HG02642 (cell line): Measurements from ENCODE around the gene ETHE1.

Experiments
- ATAC-seq: cut with Tn5 transposase; IDR thresholded peaks from one replicate; pipeline ENCODE4 v1.9.1; 2021; ENCODE audit warnings: mild to moderate bottlenecking; ENCODE audit not compliant: unreplicated experiment, poor library complexity

ETHE1 gene, protein sequence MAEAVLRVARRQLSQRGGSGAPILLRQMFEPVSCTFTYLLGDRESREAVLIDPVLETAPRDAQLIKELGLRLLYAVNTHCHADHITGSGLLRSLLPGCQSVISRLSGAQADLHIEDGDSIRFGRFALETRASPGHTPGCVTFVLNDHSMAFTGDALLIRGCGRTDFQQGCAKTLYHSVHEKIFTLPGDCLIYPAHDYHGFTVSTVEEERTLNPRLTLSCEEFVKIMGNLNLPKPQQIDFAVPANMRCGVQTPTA

DNA sequence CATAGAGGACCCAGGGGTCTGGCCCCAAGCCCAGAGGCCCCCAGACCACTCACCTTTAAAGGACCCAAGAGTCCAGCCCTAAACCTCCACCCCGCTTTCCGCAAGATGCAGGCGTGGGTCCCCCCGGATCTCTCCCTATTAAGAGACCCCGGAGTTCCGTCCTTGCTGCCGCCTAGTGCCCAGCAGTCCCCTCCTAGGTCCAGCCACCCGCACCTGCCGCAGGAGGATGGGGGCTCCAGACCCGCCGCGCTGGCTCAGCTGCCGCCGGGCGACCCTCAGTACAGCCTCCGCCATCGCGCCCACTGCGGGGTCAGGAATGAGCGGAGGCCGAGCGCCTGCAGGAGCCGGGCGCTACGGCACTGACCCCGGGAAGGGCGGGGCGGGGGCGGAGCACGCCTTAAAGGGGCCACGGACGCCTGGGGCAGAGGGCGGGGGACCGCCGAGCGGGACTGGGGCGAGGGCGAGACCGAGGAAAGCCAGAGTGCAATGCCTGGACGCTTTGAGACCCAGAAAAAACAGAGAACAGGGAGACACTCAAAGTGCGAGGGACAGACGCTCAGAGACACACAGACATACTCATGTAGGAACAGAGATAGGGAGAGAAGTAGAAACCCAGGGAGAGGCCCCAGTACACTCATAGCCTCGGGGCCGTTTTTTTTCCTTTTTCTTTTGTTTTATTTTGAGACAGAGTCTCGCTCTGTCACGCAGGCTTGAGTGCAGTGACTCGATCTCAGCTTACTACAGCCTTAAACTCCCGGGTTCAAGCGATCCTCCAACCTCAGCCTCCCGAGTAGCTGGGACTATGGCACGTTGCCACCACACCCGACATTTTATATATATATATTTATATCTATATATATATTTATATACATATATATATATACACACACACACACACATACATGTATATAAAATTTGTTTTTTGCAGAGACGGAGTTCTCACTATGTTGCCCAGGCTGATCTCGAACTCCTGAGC is at the start of gene ETHE1:
Gene ETHE1 (minus strand): TSS at position 318 of the 976 bp plus-strand sequence. CDS start 24 bp downstream, at position 294.
- ATAC-seq = peak; percentile 81

DNA sequence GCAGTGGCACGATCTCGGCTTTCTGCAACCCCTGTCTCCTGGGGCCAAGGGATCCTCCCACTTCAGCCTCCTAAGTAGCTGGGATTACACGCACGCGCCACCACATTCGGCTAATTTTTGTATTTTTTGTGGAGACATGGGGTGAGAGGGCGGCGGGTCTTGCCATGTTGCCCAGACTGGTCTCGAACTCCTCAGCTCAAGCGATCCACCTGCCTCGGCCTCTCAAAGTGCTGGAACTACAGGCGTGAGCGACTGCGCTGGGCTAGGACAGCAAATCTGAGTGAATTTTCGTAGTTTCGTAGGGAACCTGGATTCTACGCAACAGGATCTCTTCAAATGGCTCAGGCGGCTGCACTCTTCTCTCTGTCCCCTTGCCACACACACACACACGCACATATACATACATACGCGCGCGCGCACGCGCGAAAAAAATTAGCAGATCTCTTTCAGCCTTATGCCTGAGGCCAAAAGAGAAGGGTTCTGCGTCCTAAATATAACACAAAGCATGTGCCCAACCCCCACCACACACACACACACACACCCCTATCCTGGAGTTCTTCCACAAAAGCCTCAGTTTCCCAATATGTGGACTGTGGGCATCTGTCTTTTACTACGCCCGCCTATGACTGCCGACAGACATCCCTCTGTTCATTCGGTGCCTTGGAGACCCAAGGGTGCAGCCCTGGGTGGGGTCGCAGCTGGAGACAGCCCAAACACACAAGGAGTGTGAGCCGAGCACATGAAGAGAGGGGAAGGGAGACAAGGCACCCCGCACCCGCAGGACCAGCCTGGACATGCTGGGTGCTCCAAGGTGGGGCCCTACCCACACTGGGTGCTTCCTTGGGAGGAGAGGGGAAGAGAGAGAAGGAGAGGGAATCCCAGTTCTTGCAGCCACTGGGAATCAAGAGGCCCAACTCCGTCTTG is 49.2 kb upstream of the ETHE1 start:
- no peak for ATAC-seq

DNA sequence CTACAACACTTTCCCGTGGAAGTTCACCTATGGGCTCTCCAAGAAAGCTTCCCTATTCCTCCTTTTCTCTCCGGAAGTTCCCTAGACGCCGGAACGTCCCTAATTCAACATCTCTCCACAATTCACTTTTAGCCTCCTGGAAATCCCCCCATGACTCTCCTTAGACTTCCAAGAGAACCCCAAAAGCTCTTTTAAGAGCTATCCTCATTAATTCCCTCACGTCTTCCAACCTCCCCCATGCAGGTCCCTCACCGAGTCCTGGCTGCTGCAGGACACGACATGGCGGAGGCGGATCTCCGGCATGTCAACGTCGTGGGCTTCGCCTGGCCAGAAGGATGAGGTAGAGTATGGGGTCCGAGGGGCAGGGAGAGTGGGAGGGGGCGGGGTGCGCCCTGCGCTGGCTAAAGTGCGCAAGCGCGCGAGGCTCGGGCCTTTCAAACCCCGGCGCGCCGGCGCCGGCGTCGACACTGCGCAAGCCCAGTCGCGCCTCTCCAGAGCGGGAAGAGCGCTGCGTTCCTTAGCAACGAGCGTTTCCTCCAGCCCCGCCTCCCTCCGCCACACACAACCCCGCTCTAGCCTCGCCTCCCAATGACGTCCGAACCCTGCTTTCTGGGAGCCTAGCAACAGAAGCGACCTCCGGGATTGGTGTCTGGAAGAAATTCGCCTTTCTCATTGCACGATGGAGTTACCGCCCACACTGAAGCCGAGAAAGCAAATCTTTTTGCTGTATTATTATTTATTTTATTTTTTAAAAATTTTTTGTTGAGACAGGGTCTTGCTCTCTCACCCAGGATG is 48.4 kb upstream of the ETHE1 start, which contains the start of the genes PINLYP and XRCC1:
Gene PINLYP (plus strand): TSS at position 646 of the 795 bp plus-strand sequence. CDS start 1,391 bp downstream, outside the sequence.
Gene XRCC1 (minus strand): TSS at position 372 of the 795 bp plus-strand sequence. CDS start 69 bp downstream, at position 303.
- ATAC-seq = peak; percentile 97

DNA sequence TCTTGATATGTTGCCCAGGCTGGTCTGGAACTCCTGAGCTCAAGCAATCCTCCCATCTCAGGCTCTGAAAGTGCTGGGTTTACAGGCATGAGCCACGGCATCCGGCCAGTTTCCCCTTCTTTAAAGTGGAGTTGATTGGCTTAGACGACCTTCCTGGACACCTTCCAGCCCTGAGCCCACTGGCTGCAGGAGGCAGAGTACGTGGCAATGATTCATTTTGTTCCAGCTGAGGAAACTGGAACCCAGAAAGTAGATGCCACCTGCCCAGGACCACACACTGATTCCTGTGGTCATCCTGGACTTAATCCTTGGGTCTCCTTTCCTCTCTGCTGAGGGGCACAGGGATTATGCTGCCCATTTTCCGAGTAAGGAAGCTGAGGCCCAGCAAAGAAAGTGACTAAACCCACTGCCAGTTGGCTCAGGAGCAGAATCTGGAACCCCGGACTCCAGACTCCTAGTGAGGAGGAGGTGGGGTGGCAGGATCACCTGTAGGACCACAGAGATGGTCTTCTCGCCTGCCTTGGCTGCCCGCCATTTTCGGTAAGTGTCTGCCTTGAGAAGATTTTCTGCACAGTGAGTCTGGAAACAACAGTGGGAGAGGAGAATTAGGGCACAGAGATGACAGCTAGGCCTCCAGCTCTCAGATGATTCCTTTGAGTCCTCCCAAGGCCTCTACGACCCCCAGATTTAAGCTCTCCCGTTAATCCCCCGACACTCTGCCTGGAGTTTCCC is 47.6 kb upstream of the ETHE1 start:
- no peak for ATAC-seq

DNA sequence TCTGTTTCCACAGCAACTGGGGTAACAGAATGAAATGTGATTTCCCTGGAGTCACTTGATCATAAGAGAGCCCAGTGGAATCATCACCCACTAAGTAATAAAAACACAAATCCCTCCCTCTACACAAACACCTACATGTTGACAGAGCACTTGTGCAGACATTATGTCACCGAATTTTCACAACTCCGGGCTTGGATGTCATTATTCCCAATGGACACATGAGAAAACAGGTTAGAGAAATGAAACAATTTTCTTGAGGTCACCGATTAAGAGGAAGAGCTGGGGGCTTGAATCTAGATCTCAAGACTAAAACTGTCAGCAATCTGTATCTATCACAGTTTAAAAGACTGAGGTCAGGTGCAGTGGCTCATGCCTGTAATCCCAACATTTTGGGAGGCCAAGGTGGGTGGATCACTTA is 45.2 kb upstream of the ETHE1 start:
- ATAC-seq = no peak

DNA sequence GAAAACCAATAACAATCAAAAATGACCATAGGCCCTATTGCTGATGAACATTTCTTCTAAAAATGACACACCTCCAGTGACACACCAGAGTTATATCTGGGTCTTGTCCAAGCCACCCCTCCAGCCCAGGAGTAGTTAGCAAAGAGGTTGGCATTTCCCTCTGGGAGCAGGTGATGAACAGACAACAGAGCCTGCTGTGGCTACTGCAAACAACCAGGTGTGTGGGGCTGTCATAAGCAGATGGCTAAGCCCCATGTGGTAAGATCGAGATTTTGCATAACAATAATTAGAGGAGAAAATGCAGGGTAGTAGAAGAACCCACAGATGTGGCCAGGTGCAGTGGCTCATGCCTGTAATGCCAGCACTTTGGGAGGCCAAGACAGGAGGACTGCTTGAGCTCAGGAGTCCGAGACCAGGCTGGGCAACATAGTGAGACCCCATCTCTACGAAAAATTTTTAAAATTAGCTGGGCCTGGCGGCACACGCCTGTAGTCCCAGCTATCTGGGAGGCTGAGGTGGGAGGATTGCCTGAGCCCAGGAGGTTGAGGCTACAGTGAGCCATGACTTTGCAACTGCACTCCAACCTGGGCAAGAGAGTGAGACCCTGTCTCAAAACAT is 43.3 kb upstream of the ETHE1 start:
- ATAC-seq = no peak

DNA sequence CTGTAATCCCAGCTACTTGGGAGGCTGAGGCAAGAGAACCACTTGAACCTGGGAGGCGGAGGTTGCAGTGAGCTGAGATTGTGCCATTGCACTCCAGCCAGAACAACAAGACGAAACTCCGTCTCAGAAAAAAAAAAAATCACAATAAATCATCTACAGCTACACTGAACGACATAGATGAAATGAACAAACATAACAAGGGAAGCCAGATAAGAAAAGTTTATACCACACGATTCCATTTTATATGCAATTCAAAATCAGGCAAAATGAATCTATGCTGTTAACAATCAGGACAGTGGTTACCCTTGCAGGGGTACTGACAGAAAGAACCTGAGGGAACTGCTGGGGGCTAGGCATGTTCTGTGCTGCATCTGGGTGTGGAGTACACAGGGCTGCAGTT is 42.7 kb upstream of the ETHE1 start:
- ATAC-seq = no peak

DNA sequence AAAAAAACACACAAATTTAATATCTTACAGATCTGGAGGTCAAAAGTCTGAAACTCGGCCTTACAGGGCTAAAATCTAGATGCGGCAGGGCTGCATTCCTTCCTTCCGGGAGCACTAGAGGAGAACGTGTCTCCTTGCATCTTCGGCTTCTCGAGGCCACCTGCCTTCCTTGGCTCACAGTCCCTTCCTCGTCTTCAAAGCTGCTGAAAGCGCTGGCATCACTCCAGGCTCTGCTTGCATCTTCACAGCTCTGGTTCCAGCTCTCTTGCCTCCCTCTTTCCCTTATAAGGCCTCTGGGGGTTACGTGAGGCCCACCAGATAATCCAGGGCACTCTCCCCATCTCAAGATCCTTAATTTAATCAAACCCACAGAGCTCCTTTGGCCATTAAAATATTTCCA is 37.8 kb upstream of the ETHE1 start:
- ATAC-seq = no peak

DNA sequence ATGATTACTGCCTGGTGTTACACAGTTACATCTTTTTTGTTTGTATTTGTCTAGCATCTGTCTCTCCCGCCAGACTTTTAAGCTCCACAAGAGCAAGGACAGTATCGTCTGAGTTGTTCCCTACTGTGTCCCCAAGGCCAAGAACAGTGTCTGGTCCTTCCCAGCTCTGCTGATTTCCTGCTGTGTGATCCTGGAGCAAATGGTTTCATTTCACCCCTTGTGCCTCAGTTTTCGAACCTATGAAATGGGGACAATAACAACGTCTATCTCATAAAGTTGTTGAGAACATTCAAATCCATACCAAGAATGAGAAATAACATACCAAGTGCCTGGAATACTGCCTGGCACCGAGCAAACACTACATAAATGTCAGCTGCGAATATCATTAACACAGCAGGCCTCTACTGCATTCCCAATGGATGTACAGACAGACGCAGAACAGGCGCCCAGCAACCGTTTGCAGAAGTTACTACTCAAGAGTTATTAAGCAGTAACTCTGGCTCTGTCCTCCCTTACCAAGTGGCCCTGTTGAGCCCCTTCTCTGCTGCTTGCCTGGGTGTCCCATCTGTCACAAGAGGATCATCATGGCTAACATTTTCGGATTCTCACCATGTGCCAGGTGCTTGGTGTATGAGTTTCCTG is 36.9 kb upstream of the ETHE1 start:
- ATAC-seq = no peak

DNA sequence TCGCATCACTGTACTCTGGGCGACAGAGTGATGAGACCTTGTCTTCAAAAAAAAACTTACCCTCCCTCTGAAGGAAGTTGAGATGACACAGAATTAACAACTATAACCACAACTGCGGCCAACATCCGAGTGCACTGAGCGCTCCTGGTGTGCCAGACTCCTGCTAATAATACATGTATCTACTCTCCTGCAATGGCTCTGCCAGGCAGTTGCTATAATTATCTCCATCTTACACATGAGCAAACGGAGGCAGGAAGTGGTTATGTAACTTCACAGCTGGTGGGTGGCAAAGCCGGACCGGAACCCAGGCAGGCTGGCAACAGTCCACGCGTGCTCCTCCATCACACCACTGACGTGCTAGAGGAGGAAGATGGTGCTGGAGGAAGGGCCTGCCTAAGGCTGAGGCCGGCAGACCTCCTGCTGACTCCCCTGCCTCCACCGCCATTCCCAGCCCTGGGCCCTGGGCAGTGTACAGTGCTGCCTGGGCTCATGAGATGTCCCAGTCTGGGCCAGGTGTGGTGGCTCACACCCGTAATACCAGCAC is 35.8 kb upstream of the ETHE1 start:
- ATAC-seq = peak; percentile 76

DNA sequence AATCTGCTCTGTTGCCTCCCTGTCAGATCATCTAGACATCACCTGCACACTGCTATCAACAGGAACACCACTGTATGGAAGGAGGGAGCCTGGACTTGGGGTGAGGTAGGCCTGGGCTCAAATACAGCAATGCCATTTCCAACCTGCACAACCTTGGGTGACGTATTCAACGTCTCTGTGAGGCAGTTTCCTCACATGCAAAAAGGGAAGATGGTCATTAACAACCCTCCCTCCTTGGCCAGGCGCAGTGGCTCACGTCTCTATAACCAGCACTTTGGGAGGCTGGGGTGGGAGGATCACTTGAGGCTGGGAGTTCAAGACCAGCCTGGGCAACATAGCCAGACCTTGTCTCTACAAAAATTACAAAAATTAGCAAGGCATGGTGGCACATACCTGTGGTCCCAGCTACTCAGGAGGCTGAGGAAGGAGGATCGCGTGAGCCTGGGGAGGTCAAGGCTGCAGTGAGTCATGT is 35.3 kb upstream of the ETHE1 start:
- no peak for ATAC-seq

DNA sequence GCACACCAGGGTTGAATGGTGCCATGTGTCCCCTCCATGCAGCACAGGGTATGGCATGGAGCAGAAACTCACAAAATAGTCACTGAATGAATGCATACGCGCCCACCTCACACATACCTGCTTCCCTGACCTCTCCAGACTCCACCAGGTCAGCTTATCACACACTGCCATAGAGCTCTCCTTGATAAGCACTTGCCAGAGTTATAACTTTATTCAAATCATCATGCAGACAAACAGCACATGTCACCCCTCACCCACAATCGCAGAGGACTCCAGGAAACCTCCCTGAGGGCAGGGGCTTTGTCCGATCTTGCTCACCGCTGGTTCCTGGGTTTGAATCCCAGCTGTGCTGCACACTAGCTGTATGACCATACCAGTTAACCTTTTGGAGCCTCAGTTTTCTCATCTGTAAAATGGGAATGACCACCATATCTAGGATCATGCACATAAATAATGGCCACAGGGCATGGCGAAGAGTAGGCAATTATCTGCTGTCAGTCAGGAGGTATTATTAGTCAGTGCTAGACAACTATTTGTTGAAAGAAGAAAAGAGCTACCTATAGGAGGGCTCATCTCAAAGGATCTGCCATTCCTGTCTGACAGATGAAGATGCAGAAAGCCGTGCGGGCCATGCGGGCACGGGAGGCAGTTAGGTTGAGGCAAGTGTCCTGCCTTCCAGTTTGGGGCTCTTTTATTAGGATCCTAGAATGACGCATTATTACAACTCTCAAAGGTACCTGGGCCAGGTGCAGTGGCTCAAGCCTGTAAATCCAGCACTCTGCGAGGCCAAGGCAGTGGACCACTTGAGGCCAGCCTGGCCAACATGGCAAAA is 34.4 kb upstream of the ETHE1 start:
- no peak for ATAC-seq

DNA sequence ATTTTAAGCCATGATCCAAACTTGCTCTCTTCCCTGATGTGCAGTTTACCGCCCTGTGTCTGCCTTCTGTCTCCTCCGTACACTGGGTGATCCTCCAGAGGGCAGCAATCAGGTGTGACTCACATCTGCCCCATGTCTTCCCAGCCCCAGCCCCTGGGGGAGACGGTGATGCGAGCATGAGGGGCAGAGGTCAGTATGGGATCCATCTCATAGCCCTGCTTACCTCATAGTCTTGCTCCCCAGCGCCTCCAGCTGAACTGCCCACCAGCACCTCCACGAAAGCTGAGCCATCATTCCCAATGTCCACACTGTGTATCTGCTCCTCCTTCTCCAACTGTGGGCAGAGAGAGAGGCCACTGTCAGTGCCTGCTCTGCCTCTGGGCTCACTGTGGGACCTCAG is 33.7 kb upstream of the ETHE1 start:
- ATAC-seq = no peak

DNA sequence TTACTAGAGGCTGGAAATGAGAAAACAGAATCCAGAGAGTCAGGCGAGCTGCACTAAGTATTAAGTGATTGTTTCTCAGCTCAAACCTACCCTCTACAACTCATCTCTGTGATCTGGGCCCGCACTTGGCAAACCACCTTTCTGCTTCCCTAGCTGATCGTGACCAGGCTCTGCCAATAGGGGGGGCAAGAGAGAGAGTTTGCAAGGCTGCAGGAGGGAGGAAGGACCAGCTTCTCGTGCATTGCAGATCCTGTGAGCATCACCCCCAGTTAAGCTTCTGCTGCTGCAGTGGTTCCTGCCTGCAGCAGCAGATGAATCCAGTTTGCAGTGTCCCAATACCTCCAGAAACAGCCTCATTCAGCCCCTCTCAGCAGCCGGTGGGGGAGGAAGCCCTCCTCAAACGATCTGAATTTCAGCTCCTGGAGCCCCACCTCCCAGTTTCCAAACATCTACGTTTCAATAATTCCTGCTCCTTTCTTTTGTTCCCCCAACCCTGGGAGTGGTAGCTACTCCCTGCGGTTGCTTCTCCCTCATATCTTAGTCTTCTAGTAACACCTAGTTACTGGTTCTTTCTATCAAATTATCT is 28.3 kb upstream of the ETHE1 start:
- no peak for ATAC-seq

DNA sequence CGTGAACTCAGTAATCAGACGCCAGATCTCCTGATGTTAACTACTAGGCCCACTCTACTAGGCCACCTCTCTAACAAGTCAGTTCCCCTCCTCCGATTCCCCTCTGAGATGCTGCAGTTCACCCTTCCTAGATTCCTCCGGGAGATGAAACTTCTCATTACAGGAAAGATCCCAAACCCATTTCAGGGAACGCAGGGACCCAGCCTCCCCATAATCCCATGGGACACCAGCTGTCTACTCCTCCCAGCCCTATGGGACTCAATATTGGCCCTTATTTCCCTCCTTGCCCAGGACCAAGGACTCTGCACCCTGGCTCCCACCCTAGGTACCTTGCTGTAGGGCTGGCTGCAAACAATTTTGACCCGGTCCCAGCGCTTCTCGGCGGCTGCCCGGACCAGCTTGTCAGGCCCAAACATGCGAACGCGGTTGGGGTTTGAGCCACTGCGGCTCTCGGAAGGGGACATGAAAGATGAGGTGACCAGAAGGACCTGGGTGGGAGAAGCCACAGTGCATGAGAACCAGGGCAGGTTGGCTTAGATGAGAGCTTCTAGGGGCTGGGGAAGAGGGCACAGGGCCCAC is 27.4 kb upstream of the ETHE1 start:
- no peak for ATAC-seq

DNA sequence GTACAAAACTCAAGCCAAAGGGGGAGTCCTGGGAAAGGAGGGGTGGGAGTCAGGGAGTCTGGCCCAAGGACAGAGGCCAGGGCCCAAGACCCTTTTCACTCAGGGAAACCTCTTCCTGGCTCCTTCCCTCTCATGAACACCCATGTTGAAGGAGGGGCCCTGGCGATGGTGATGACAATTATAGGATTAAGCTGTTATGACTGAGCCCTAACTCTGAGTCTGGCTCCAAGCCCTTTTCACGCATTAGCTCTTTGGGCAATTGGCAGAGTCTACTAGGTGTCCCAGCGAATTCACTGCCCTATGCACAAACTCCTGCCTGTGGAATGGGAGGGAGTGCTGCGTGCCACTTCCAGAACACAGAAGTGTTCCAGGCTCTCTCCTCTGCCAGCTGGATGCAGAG is 26.7 kb upstream of the ETHE1 start:
- no peak for ATAC-seq
